Adrenal gland (tissue), 5 donors: ENCODE measurements around the gene CRYGN.

Experiments used
- POLR2A ChIP-seq, 2 donors: fragments of 450-650 bp; IDR thresholded peaks; one replicate each; pipeline ENCODE4 v1.6.1; 2017; ENCODE audit warnings: antibody characterized with exemption in 2 of 2, mild to moderate bottlenecking in 2 of 2, moderate library complexity in 1 of 2
- TF ChIP-seq, protein P1 (sequence below), 6 experiments: fragments of 450-650 bp in 4 of 6; fragments of 200-600 bp in 2 of 6; sonication (generic) in 1 of 6; IDR thresholded peaks; 1 replicate in 5 of 6; 2 replicates in 1 of 6; pipeline versions ENCODE4 v1.5.1 to v1.8.0; 2016 to 2021; ENCODE audit warnings: antibody characterized with exemption in 6 of 6, mild to moderate bottlenecking in 2 of 6, moderate library complexity in 1 of 6
- donor health status: DM: no; HTN: no; CAD: no.

DNA sequence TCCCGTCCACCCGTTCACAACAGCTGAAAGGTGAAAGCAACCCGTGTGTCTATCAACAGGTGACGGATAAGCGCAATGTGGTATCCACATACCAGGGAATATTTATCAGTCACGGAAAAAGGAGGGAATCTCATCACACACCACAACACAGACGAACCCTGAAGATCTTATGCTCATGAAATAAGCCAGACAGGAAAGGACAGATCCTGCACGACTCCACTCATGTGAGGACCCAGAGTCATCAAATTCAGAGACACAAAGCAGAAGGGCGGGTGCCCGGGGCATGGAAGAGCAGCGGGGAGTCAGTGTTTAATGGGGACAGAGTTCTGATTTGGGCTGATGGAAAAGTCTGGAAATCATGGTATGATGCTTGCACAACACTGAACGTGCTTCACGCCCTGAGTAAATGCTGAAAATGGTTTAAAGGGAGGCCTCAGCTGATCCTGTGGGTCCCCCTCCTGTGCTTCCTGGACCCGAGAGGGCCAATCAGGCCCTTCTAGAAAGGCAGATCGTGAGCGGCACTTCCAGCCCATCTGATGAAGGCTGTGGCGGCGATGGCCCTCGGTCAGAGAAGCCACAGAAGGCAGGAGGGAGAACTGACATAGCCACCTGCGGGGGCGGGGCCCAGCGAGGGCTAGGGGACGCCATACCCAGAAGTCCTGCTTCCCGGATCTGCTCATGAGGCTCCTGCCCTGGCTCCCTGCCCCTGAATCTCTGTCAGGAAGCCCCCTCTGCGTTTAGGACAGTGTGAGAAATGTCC lies 49.2 kb downstream of the CRYGN start:
- no peak for TF ChIP-seq POLR2A (IDR thresholded peaks at IDR 0.05)
- TF ChIP-seq, protein P1, sequence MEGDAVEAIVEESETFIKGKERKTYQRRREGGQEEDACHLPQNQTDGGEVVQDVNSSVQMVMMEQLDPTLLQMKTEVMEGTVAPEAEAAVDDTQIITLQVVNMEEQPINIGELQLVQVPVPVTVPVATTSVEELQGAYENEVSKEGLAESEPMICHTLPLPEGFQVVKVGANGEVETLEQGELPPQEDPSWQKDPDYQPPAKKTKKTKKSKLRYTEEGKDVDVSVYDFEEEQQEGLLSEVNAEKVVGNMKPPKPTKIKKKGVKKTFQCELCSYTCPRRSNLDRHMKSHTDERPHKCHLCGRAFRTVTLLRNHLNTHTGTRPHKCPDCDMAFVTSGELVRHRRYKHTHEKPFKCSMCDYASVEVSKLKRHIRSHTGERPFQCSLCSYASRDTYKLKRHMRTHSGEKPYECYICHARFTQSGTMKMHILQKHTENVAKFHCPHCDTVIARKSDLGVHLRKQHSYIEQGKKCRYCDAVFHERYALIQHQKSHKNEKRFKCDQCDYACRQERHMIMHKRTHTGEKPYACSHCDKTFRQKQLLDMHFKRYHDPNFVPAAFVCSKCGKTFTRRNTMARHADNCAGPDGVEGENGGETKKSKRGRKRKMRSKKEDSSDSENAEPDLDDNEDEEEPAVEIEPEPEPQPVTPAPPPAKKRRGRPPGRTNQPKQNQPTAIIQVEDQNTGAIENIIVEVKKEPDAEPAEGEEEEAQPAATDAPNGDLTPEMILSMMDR (IDR thresholded peaks at IDR 0.05), result no peak
